Muscle layer of duodenum (tissue), 2 donors: Measurements from ENCODE around the gene RUNX1.

Experiments
- H3K27ac ChIP-seq: one replicate; pipeline ENCODE4 v1.7.0; 2013; ENCODE audit warnings: mild to moderate bottlenecking, low read length
- H3K27me3 ChIP-seq: one replicate; pipeline ENCODE4 v1.7.0; 2013; ENCODE audit warnings: low read depth, mild to moderate bottlenecking, control low read depth, low read length
- H3K36me3 ChIP-seq, 2 donors: one replicate each; pipeline ENCODE4 v1.7.0; 2013; ENCODE audit warnings: low read length in 2 of 2, control low read depth in 1 of 2, mild to moderate bottlenecking in 1 of 2; ENCODE audit not compliant: insufficient read depth in 2 of 2, control insufficient read depth in 1 of 2
- H3K4me1 ChIP-seq, 2 donors: one replicate each; pipeline ENCODE4 v1.7.0; 2013; ENCODE audit warnings: low read length in 2 of 2, mild to moderate bottlenecking in 2 of 2, control low read depth in 1 of 2, moderate library complexity in 1 of 2; ENCODE audit not compliant: insufficient read depth in 2 of 2, control insufficient read depth in 1 of 2
- H3K4me3 ChIP-seq, 2 donors: one replicate each; pipeline ENCODE4 v1.7.0; 2013; ENCODE audit warnings: low read length in 2 of 2, low read depth in 1 of 2, mild to moderate bottlenecking in 1 of 2
- H3K9me3 ChIP-seq, 2 donors: one replicate each; pipeline ENCODE4 v1.7.0; 2013; ENCODE audit warnings: low read length in 2 of 2, control low read depth in 1 of 2, mild to moderate bottlenecking in 1 of 2; ENCODE audit not compliant: control insufficient read depth in 1 of 2
- donor health status: healthy.

RUNX1 gene

DNA sequence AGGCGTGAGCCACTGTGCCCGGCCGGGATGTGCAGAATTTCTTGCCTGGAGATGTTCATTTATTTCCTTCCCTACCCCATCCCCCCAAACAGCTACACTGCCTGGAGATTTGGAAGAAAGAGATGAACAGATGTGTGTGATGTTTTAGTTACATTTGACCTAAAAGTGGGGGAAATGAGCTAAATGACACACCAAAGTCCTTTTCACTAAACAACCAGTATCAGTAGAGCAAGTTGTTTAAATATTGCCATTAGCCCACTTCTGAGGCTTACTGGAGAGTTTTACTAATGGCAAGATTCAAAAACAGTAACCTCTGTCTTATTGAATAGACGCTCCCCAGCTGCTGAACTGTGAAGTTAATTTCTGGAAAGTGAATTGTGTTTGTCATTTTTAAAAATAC, 100.1 kb downstream of the RUNX1 start:
- H3K4me3 ChIP-seq: no peak overlapping the region
- no peaks in the 10 kb centered on the region for H3K36me3 ChIP-seq
- no peak overlapping the region for H3K27ac ChIP-seq
- no peaks in the 10 kb centered on the region for H3K9me3 ChIP-seq
- H3K4me1 ChIP-seq: no peaks in the 10 kb centered on the region
- H3K27me3 ChIP-seq: no peaks in the 10 kb centered on the region

GRCh38 chr21:34948157-34948556, 100.9 kb downstream of the RUNX1 start:
- no peaks in the 10 kb centered on the region for H3K36me3 ChIP-seq
- H3K4me3 ChIP-seq: no peak overlapping the region
- H3K4me1 ChIP-seq: no peaks in the 10 kb centered on the region
- no peaks in the 10 kb centered on the region for H3K27me3 ChIP-seq
- H3K9me3 ChIP-seq: no peaks in the 10 kb centered on the region
- H3K27ac ChIP-seq: no peak overlapping the region

GRCh38 chr21:34946916-34947534, 102.1 kb downstream of the RUNX1 start:
- no peaks in the 10 kb centered on the region for H3K4me1 ChIP-seq
- H3K27me3 ChIP-seq: no peaks in the 10 kb centered on the region
- H3K9me3 ChIP-seq: no peaks in the 10 kb centered on the region
- no peak overlapping the region for H3K27ac ChIP-seq
- H3K36me3 ChIP-seq: no peaks in the 10 kb centered on the region
- H3K4me3 ChIP-seq: no peak overlapping the region

DNA sequence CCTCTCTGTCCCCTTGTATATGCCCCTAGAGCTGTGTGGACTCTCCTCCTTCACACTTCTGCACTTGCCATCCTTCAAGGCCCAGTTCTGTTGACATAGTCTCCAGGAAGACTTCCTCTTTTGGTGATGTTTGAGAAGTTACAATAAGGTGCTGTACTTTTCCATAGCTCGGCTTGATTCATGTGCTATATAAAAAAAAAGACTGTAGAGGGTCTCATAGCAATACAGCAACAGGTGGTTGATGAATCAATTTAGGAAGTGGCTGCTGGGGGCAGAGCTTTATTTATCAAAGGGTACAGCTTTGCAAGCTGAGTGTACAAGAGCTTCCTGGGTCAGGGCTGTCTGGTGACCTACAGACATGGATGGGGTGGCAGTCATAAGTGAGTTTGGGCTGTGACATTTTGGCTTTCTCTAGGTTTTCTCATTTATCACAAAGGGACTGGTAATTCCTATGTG, 102.7 kb downstream of the RUNX1 start:
- Histone ChIP-seq H3K4me3 (no peak overlapping the region), H3K4me1 (no peaks in the 10 kb centered on the region), H3K36me3 (no peaks in the 10 kb centered on the region), H3K9me3 (no peaks in the 10 kb centered on the region), H3K27ac (no peak overlapping the region), H3K27me3 (no peaks in the 10 kb centered on the region)

- H3K9me3 ChIP-seq: no peaks in the 10 kb centered on the region
- no peaks in the 10 kb centered on the region for H3K4me1 ChIP-seq
- H3K27ac ChIP-seq: no peak overlapping the region
- H3K36me3 ChIP-seq: no peaks in the 10 kb centered on the region
- no peak overlapping the region for H3K4me3 ChIP-seq
- H3K27me3 ChIP-seq: no peaks in the 10 kb centered on the region
Measured at GRCh38 chr21:34945288-34945687, 103.8 kb downstream of the RUNX1 start.

DNA sequence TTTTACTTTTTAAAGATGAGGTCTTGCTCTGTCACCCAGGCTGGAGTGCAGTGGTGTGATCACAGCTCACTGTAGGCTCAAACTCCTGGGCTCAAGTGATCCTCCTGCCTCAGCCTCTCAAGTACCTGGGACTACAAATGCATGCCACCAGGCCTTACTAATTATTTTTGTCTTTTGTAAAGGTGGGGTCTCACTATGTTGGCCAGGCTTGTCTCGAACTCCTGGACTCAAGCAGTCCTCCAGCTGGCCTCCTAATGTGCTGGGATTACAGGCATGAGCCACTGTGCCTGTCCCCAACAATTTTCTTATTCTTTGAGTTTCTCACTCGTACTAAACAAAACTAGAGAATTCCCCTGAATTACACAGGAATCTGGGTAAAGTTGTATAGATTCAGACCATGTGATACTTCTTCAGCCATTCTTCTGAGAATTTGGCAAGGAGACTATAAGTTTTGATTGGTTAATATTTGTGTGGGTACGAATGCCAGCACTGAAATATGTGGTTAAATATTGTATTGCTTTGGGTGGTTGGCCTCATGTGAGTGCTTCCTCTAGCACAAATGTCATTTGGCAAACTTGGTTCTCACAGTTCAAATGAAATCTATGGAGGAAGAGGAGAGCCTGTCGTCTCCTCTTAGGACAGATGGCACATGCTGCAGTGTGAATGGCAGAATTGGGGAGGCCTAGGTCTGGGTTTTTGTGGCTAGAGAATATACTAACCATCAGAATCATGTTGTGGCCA, 104.9 kb downstream of the RUNX1 start:
- no peak overlapping the region for H3K27ac ChIP-seq
- no peak overlapping the region for H3K4me3 ChIP-seq
- H3K27me3 ChIP-seq: no peaks in the 10 kb centered on the region
- no peaks in the 10 kb centered on the region for H3K36me3 ChIP-seq
- H3K9me3 ChIP-seq: no peaks in the 10 kb centered on the region
- no peaks in the 10 kb centered on the region for H3K4me1 ChIP-seq

DNA sequence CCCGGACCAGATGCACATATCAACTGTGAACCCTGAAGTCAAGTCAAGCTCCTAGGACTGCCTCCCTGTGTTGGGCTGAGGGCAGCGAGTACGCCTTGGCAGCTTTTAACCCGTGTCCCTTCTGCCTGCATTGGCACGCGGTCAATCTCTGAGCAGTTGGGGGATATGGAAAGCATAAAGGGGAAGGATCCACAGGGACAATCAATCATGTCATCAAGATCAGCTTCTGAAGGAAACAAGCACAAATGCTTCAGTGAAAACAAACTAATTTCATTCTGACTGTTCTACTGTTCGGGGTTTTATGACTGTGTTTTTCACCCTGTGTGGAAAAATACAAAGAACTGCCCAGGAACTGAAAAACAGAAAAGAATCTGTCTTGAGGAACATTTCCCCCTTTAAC, 106.2 kb downstream of the RUNX1 start:
- Histone ChIP-seq H3K27me3 (no peaks in the 10 kb centered on the region), H3K4me1 (no peaks in the 10 kb centered on the region), H3K4me3 (no peak overlapping the region), H3K36me3 (no peaks in the 10 kb centered on the region), H3K9me3 (no peaks in the 10 kb centered on the region), H3K27ac (no peak overlapping the region)

GRCh38 chr21:34941162-34941561, 107.9 kb downstream of the RUNX1 start:
- Histone ChIP-seq H3K27ac (no peak overlapping the region), H3K4me1 (no peaks in the 10 kb centered on the region), H3K36me3 (no peaks in the 10 kb centered on the region), H3K9me3 (no peaks in the 10 kb centered on the region), H3K4me3 (no peak overlapping the region), H3K27me3 (no peaks in the 10 kb centered on the region)

GRCh38 chr21:34939673-34940331, 109.3 kb downstream of the RUNX1 start:
- no peak overlapping the region for H3K4me3 ChIP-seq
- no peak overlapping the region for H3K27ac ChIP-seq
- H3K4me1 ChIP-seq: no peaks in the 10 kb centered on the region
- no peaks in the 10 kb centered on the region for H3K36me3 ChIP-seq
- H3K27me3 ChIP-seq: no peaks in the 10 kb centered on the region
- H3K9me3 ChIP-seq: no peaks in the 10 kb centered on the region

- no peaks in the 10 kb centered on the region for H3K27me3 ChIP-seq
- no peaks in the 10 kb centered on the region for H3K36me3 ChIP-seq
- H3K9me3 ChIP-seq: no peaks in the 10 kb centered on the region
- no peak overlapping the region for H3K27ac ChIP-seq
- no peak overlapping the region for H3K4me3 ChIP-seq
- peaks cover 0 to 4% of the 10 kb centered on the region in 2 donors for H3K4me1 ChIP-seq
Measured at GRCh38 chr21:34938089-34938764, 110.9 kb downstream of the RUNX1 start.

GRCh38 chr21:34936883-34937563, 112.1 kb downstream of the RUNX1 start:
- H3K9me3 ChIP-seq: no peaks in the 10 kb centered on the region
- H3K27me3 ChIP-seq: no peaks in the 10 kb centered on the region
- H3K4me3 ChIP-seq: no peak overlapping the region
- no peak overlapping the region for H3K27ac ChIP-seq
- peaks cover 0 to 4% of the 10 kb centered on the region in 2 donors for H3K4me1 ChIP-seq
- H3K36me3 ChIP-seq: no peaks in the 10 kb centered on the region
